Liver (tissue), 9 donors: ENCODE data around the gene HDAC6. TPM values are rescaled to one million over a fixed set of nuclear protein-coding genes. Genes with fewer than 3 reads are reported as not detected.
A peak's percentile ranks its signal among the peaks of the same experiment; 100 is the strongest.

Experiments
- DNase-seq: peaks from one replicate; pipeline ENCODE4 v3.0.0-alpha.2; 2017; ENCODE audit warnings: low spot score
- H3K27ac ChIP-seq, 2 donors: one replicate each; pipeline ENCODE4 v1.7.0; 2013; ENCODE audit warnings: inconsistent platforms in 2 of 2, low read length in 2 of 2, control low read depth in 1 of 2, low read depth in 1 of 2, mild to moderate bottlenecking in 1 of 2
- H3K27me3 ChIP-seq, 4 donors: one replicate each; pipeline versions ENCODE4 v1.6.1 to v1.7.0; 2013; ENCODE audit warnings: low read length in 3 of 4, inconsistent platforms in 1 of 4, mild to moderate bottlenecking in 1 of 4, moderate library complexity in 1 of 4; ENCODE audit not compliant: control insufficient read depth in 4 of 4, insufficient read depth in 4 of 4
- H3K36me3 ChIP-seq, 4 donors: one replicate each; pipeline versions ENCODE4 v1.6.1 to v1.7.0; 2013; ENCODE audit warnings: low read length in 3 of 4, mild to moderate bottlenecking in 3 of 4, low read depth in 1 of 4, moderate library complexity in 1 of 4; ENCODE audit not compliant: control insufficient read depth in 4 of 4, insufficient read depth in 3 of 4
- H3K4me1 ChIP-seq, 4 donors: one replicate each; pipeline versions ENCODE4 v1.6.1 to v1.7.0; 2013; ENCODE audit warnings: low read length in 3 of 4, mild to moderate bottlenecking in 3 of 4, moderate library complexity in 1 of 4; ENCODE audit not compliant: control insufficient read depth in 4 of 4, insufficient read depth in 4 of 4
- H3K4me3 ChIP-seq, 3 donors: one replicate each; pipeline versions ENCODE4 v1.6.1 to v1.7.0; 2013; ENCODE audit warnings: low read length in 3 of 3, control low read depth in 1 of 3, low read depth in 1 of 3, mild to moderate bottlenecking in 1 of 3
- H3K9ac ChIP-seq, 2 donors: one replicate each; pipeline ENCODE4 v1.7.0; 2013; ENCODE audit warnings: low read length in 2 of 2, mild to moderate bottlenecking in 2 of 2, moderate library complexity in 2 of 2, control low read depth in 1 of 2, low read depth in 1 of 2
- H3K9me3 ChIP-seq, 4 donors: one replicate each; pipeline versions ENCODE4 v1.6.1 to v1.7.0; 2013; ENCODE audit warnings: low read length in 3 of 4; ENCODE audit not compliant: control insufficient read depth in 4 of 4
- ATF3 ChIP-seq: IDR thresholded peaks from 2 replicates; pipeline ENCODE4 v1.6.1; 2016; ENCODE audit warnings: antibody characterized with exemption
- CTCF ChIP-seq: fragments of 150-350 bp; IDR thresholded peaks from 2 replicates; pipeline ENCODE4 v1.5.1; 2017; ENCODE audit warnings: improper control_type of control experiment, low read depth, low read length; ENCODE audit not compliant: missing input control
- EGR1 ChIP-seq, 2 donors: IDR thresholded peaks; 2 replicates each; pipeline ENCODE4 v1.6.1; 2016 to 2018; ENCODE audit warnings: antibody characterized with exemption in 2 of 2, low read depth in 2 of 2
- FOXA1 ChIP-seq: IDR thresholded peaks from 2 replicates; pipeline ENCODE4 v1.6.1; 2016; ENCODE audit warnings: antibody characterized with exemption
- FOXA2 ChIP-seq: IDR thresholded peaks from 2 replicates; pipeline ENCODE4 v1.6.1; 2016; ENCODE audit warnings: antibody characterized with exemption
- GABPA ChIP-seq, 2 donors: IDR thresholded peaks in 1 of 2; conservative IDR thresholded peaks in 1 of 2; 2 replicates each; pipeline ENCODE4 v1.6.1; 2016; ENCODE audit warnings: antibody characterized with exemption in 2 of 2, mild to moderate bottlenecking in 1 of 2, moderate library complexity in 1 of 2
- HNF4A ChIP-seq, 2 donors: conservative IDR thresholded peaks; 2 replicates each; pipeline ENCODE4 v1.6.1; 2016; ENCODE audit warnings: antibody characterized with exemption in 2 of 2, mild to moderate bottlenecking in 2 of 2
- HNF4G ChIP-seq: IDR thresholded peaks from 2 replicates; pipeline ENCODE4 v1.6.1; 2016; ENCODE audit warnings: antibody characterized with exemption
- JUND ChIP-seq, 2 donors: IDR thresholded peaks; 2 replicates each; pipeline ENCODE4 v1.6.1; 2016; ENCODE audit warnings: antibody characterized with exemption in 2 of 2
- MAX ChIP-seq: IDR thresholded peaks from 2 replicates; pipeline ENCODE4 v1.6.1; 2016; ENCODE audit warnings: antibody characterized with exemption
- NR2F2 ChIP-seq: IDR thresholded peaks from 2 replicates; pipeline ENCODE4 v1.6.1; 2016; ENCODE audit warnings: antibody characterized with exemption
- RAD21 ChIP-seq, 2 donors: IDR thresholded peaks; 2 replicates each; pipeline ENCODE4 v1.6.1; 2016; ENCODE audit warnings: antibody characterized with exemption in 2 of 2, mild to moderate bottlenecking in 2 of 2
- RXRA ChIP-seq, 2 donors: IDR thresholded peaks; 2 replicates each; pipeline ENCODE4 v1.6.1; 2017 to 2018; ENCODE audit warnings: antibody characterized with exemption in 2 of 2, mild to moderate bottlenecking in 1 of 2
- SP1 ChIP-seq: IDR thresholded peaks from 2 replicates; pipeline ENCODE4 v1.6.1; 2018; ENCODE audit warnings: antibody characterized with exemption, mild to moderate bottlenecking
- TAF1 ChIP-seq: conservative IDR thresholded peaks from 2 replicates; pipeline ENCODE4 v1.6.1; 2016; ENCODE audit warnings: antibody characterized with exemption, mild to moderate bottlenecking
- YY1 ChIP-seq: IDR thresholded peaks from 2 replicates; pipeline ENCODE4 v1.6.1; 2016; ENCODE audit warnings: antibody characterized with exemption, mild to moderate bottlenecking
- ZBTB33 ChIP-seq: IDR thresholded peaks from 2 replicates; pipeline ENCODE4 v1.6.1; 2016; ENCODE audit warnings: antibody characterized with exemption
- WGBS: extraction: QIAGEN DNeasy Blood & Tissue Kit; methylation state at CpG from one replicate; pipeline ENCODE4 v1.1.7; 2013; 5-methylcytosine and 5-hydroxymethylcytosine counted together
- polyA plus RNA-seq, 2 donors: library from polyadenylated mRNA; stranded (reverse) in 1 of 2; unstranded in 1 of 2; fragments of 200-250 nt in 1 of 2; fragments of >200 nt in 1 of 2; fragmentation: Nextera tagmentation in 1 of 2; extraction: Ambion mirVana in 1 of 2; gene quantifications; one replicate each; pipeline versions ENCODE4 v1.2.1 to v1.2.3, GENCODE V29; 2013 to 2015
- total RNA-seq, 2 donors: library from RNA; depleted of rRNA; stranded (reverse); fragments of >200 nt; gene quantifications; one replicate each; pipeline ENCODE4 v1.2.3, GENCODE V29; 2014
- TF ChIP-seq, protein P1 (sequence below): IDR thresholded peaks from 2 replicates; pipeline ENCODE4 v1.6.1; 2016; ENCODE audit warnings: antibody characterized with exemption, mild to moderate bottlenecking
- donor health status: healthy.
- donor health status: healthy.
- donor health status: healthy.
- donor health status: healthy.
- donor health status: healthy.

Gene HDAC6
- total and polyA plus RNA-seq, 4 donors, result 48.1 to 80.5 (median 56.8) TPM

DNA sequence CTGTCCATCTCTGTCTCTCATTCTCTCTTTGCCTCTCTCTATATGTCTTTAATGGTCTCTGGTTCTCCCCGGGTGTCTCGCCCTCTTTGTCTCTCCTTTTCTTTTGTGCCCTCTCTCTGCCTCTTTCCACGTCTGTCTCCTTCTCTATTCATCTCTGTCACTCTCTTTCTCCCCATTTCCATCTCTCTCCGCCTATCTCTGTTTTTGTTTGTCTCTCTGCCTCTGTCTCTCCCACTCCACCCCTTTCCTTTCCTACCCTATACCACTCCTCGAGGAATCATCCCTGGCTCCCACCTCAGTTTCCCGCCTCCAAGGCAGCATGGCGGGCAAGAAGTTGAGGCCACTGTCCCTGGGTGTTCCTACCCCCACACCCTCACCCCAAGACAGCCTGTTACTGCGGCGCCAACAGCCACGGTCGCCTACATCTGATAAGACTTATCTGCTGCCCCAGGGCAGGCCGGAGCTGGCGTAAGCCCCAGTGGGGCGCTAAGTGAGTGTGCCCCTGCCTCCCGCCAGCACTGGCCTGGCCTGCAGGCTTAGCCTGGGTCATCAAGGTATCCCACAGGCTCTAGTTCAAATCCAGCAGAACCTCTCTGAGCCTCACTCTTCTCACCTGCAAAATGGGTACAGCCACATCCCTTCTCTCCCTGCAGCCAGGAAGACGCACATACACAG is 16.2 kb upstream of the HDAC6 start:
- no peak for TF ChIP-seq FOXA2
- no peak for TF ChIP-seq HNF4G
- TF ChIP-seq HNF4A (conservative IDR thresholded peaks at IDR 0.05), result no peak
- TF ChIP-seq GABPA (IDR thresholded peaks at IDR 0.05 in 1 of 2, conservative IDR thresholded peaks at IDR 0.05 in 1 of 2), result no peak
- no peak for TF ChIP-seq FOXA1
- no peak for TF ChIP-seq EGR1 (IDR thresholded peaks at IDR 0.05; ENCODE audit: low read depth in 2 of 2)
- TF ChIP-seq ZBTB33, result no peak
- no peaks in the 10 kb centered on the region for H3K9me3 ChIP-seq
- H3K36me3 ChIP-seq, result no peaks in the 10 kb centered on the region
- no peaks in the 10 kb centered on the region for H3K4me1 ChIP-seq
- H3K9ac ChIP-seq, result no peak overlapping the region
- H3K4me3 ChIP-seq, result no peak overlapping the region
- H3K27ac ChIP-seq, result no peak overlapping the region
- peak; percentile 58 for DNase-seq
- H3K27me3 ChIP-seq, result no peaks in the 10 kb centered on the region
- WGBS, result 85% methylated on average over 16 of the region's 16 CpGs

DNA sequence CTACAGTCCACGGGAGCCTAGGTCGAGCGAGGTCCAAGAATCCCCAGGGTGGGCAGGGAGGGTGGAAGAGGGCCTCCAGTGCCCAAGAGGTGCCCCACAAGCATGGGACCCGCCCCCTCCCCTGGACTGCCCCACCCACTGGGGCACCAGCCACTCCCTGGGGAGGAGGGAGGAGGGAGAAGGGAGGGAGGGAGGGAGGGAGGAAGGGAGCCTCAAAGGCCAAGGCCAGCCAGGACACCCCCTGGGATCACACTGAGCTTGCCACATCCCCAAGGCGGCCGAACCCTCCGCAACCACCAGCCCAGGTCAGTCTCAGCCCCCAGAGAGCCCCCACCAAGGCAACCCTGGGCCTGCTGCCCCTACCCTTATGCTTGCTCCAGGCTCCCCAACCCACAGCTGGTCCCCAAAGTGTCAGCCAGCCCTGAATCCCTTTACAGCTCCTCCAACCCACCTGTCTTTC is 15.5 kb upstream of the HDAC6 start, which contains the start of gene GATA1:
TSS of gene GATA1 (plus strand) at position 250 of the 460 bp plus-strand sequence. CDS start 4,520 bp downstream, outside the sequence.
- 85% methylated on average over 7 of the region's 7 CpGs for WGBS
- Histone ChIP-seq H3K27me3 (no peaks in the 10 kb centered on the region), H3K4me3 (no peak within 1 kb of the TSS), H3K9me3 (no peaks in the 10 kb centered on the region), H3K36me3 (no peaks in the 10 kb centered on the region), H3K4me1 (no peaks in the 10 kb centered on the region), H3K9ac (no peak within 1 kb of the TSS), H3K27ac (no peak within 1 kb of the TSS)
- peak; percentile 67 for DNase-seq
- TF ChIP-seq HNF4G, result no peak
- TF ChIP-seq RXRA (IDR thresholded peaks at IDR 0.05), result no peak
- no peak for TF ChIP-seq SP1
- no peak for TF ChIP-seq ZBTB33
- no peak for TF ChIP-seq NR2F2
- no peak for TF ChIP-seq MAX
- no peak for TF ChIP-seq HNF4A (conservative IDR thresholded peaks at IDR 0.05)
- no peak for TF ChIP-seq YY1
- TF ChIP-seq CTCF, result no peak
- TF ChIP-seq JUND (IDR thresholded peaks at IDR 0.05), result no peak
- no peak for TF ChIP-seq TAF1
- TF ChIP-seq, protein P1, sequence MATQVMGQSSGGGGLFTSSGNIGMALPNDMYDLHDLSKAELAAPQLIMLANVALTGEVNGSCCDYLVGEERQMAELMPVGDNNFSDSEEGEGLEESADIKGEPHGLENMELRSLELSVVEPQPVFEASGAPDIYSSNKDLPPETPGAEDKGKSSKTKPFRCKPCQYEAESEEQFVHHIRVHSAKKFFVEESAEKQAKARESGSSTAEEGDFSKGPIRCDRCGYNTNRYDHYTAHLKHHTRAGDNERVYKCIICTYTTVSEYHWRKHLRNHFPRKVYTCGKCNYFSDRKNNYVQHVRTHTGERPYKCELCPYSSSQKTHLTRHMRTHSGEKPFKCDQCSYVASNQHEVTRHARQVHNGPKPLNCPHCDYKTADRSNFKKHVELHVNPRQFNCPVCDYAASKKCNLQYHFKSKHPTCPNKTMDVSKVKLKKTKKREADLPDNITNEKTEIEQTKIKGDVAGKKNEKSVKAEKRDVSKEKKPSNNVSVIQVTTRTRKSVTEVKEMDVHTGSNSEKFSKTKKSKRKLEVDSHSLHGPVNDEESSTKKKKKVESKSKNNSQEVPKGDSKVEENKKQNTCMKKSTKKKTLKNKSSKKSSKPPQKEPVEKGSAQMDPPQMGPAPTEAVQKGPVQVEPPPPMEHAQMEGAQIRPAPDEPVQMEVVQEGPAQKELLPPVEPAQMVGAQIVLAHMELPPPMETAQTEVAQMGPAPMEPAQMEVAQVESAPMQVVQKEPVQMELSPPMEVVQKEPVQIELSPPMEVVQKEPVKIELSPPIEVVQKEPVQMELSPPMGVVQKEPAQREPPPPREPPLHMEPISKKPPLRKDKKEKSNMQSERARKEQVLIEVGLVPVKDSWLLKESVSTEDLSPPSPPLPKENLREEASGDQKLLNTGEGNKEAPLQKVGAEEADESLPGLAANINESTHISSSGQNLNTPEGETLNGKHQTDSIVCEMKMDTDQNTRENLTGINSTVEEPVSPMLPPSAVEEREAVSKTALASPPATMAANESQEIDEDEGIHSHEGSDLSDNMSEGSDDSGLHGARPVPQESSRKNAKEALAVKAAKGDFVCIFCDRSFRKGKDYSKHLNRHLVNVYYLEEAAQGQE, result no peak
- TF ChIP-seq GABPA (IDR thresholded peaks at IDR 0.05 in 1 of 2, conservative IDR thresholded peaks at IDR 0.05 in 1 of 2), result no peak
- TF ChIP-seq ATF3, result no peak
- TF ChIP-seq FOXA1, result no peak
- no peak for TF ChIP-seq EGR1 (IDR thresholded peaks at IDR 0.05; ENCODE audit: low read depth in 2 of 2)
- no peak for TF ChIP-seq FOXA2
- TF ChIP-seq RAD21 (IDR thresholded peaks at IDR 0.05), result no peak
